Measurements from ENCODE around the gene JAKMIP1.

JAKMIP1 gene

DNA sequence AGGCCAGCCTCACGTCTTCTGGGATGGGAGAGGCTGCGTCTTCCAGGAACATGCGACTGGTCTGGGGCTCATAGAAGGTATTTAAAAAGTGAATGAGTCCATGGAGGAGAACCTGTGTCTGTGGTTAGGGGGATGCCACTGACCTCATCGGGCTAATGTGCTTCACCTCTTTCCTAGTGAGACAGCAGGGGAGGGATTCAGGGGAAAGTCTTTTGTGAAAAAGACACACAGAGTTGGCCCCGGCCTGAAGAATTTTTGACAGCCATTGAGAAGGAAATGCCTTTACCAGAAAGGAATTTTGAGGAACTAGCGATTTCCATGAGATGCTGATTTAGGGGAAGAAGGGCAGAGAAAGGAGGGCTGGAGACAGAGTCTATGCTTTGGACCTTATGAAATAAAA lies 171.1 kb downstream of the JAKMIP1 start:
- Histone ChIP-seq H3K36me3 (replicated peaks; ENCODE audit: insufficient read depth, low read length) (no peaks in the 10 kb centered on the region), H3K9me2 (replicated peaks; ENCODE audit: insufficient read depth, low read length) (no peaks in the 10 kb centered on the region), H3K4me2 (ENCODE audit: low read depth, low read length) (no peak overlapping the region), H3K4me3 (ENCODE audit: low read length) (no peak overlapping the region), H4K20me1 (ENCODE audit: insufficient read depth, low read length) (no peaks in the 10 kb centered on the region), H3K9me3 (replicated peaks; ENCODE audit: insufficient read depth, low read length) (no peaks in the 10 kb centered on the region), H3K27ac (ENCODE audit: low read length) (no peak overlapping the region), H3K79me2 (ENCODE audit: low read length) (no peaks in the 10 kb centered on the region), H3K4me1 (ENCODE audit: low read length) (peaks cover 26% of the 10 kb centered on the region), H3K27me3 (replicated peaks; ENCODE audit: insufficient read depth, low read length) (no peaks in the 10 kb centered on the region), H3F3A (ENCODE audit: insufficient read depth, low read length) (peaks cover 5% of the 10 kb centered on the region; the same call in 1 of the 2 replicates), H2AFZ (ENCODE audit: low read length) (no peak overlapping the region), H3K9ac (ENCODE audit: low read length) (no peak overlapping the region)
- DNase-seq, result no peak
- TF ChIP-seq EZH2phosphoT487 (IDR thresholded peaks at IDR 0.05; ENCODE audit: low read length) (no peak), EZH2 (optimal IDR thresholded peaks at IDR 0.05; ENCODE audit: low read depth, low read length) (no peak)
- TF ChIP-seq, protein P1, sequence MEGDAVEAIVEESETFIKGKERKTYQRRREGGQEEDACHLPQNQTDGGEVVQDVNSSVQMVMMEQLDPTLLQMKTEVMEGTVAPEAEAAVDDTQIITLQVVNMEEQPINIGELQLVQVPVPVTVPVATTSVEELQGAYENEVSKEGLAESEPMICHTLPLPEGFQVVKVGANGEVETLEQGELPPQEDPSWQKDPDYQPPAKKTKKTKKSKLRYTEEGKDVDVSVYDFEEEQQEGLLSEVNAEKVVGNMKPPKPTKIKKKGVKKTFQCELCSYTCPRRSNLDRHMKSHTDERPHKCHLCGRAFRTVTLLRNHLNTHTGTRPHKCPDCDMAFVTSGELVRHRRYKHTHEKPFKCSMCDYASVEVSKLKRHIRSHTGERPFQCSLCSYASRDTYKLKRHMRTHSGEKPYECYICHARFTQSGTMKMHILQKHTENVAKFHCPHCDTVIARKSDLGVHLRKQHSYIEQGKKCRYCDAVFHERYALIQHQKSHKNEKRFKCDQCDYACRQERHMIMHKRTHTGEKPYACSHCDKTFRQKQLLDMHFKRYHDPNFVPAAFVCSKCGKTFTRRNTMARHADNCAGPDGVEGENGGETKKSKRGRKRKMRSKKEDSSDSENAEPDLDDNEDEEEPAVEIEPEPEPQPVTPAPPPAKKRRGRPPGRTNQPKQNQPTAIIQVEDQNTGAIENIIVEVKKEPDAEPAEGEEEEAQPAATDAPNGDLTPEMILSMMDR (IDR thresholded peaks at IDR 0.05; ENCODE audit: low read length), result no peak

DNA sequence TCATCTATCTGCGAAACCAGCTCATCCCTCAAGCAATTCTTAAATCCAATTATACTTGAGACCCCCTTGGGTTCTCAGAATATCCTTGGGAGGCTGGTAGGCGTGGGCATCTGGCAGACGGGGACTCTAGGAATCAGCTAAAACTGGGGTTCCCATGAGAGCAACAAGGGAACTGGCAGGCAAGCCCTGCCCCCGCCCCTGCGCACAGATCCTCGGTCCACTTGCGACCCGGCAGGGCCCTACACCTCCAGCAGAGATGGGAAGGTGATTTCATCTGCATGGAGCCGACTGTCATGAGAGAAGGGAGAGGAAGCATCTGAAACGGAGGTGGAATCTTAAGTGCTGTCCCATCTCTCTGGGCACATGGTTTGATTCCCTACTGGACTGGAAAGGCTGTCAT lies 172.2 kb downstream of the JAKMIP1 start:
- H3K4me1 ChIP-seq (ENCODE audit: low read length), result peaks cover 19% of the 10 kb centered on the region
- no peak overlapping the region for H2AFZ ChIP-seq (ENCODE audit: low read length)
- no peak for DNase-seq
- no peaks in the 10 kb centered on the region for H3K36me3 ChIP-seq (replicated peaks; ENCODE audit: insufficient read depth, low read length)
- H3K9me2 ChIP-seq (replicated peaks; ENCODE audit: insufficient read depth, low read length), result no peaks in the 10 kb centered on the region
- TF ChIP-seq EZH2 (optimal IDR thresholded peaks at IDR 0.05; ENCODE audit: low read depth, low read length) (no peak), EZH2phosphoT487 (IDR thresholded peaks at IDR 0.05; ENCODE audit: low read length) (no peak)
- TF ChIP-seq, protein P1 (IDR thresholded peaks at IDR 0.05; ENCODE audit: low read length), result no peak
- H3K27me3 ChIP-seq (replicated peaks; ENCODE audit: insufficient read depth, low read length), result peaks cover 7% of the 10 kb centered on the region; the same call in 1 of the 2 replicates
- H3K9ac ChIP-seq (ENCODE audit: low read length), result no peak overlapping the region
- no peaks in the 10 kb centered on the region for H3F3A ChIP-seq (ENCODE audit: insufficient read depth, low read length)
- H3K4me3 ChIP-seq (ENCODE audit: low read length), result no peak overlapping the region
- no peaks in the 10 kb centered on the region for H3K9me3 ChIP-seq (replicated peaks; ENCODE audit: insufficient read depth, low read length)
- no peaks in the 10 kb centered on the region for H4K20me1 ChIP-seq (ENCODE audit: insufficient read depth, low read length)
- H3K4me2 ChIP-seq (ENCODE audit: low read depth, low read length), result no peak overlapping the region
- no peak overlapping the region for H3K27ac ChIP-seq (ENCODE audit: low read length)
- no peaks in the 10 kb centered on the region for H3K79me2 ChIP-seq (ENCODE audit: low read length)

DNA sequence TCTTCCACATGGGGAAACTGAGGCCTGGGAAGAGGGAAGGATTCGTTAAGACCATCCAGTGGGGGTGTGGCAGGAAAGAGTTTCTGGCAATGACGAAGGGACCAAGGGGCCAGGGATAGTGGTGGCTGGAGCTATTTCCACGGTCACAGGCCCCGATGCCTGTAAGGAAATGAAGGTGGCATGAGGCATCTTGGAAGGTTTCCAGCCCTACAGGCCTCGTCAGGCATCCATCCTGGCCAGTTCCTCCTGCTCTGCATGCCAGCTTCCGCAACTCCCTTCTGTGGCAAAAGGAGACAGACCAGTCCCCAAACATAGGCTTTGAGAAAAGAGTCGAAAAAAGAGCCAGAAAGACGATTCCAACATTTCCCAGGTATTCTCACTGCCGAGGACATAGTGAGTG lies 173.0 kb downstream of the JAKMIP1 start:
- H3K27ac ChIP-seq (ENCODE audit: low read length), result no peak overlapping the region
- H3K4me1 ChIP-seq (ENCODE audit: low read length), result peaks cover 16% of the 10 kb centered on the region
- no peaks in the 10 kb centered on the region for H3K9me2 ChIP-seq (replicated peaks; ENCODE audit: insufficient read depth, low read length)
- H3F3A ChIP-seq (ENCODE audit: insufficient read depth, low read length), result no peaks in the 10 kb centered on the region
- H3K9me3 ChIP-seq (replicated peaks; ENCODE audit: insufficient read depth, low read length), result no peaks in the 10 kb centered on the region
- no peak for TF ChIP-seq EZH2 (optimal IDR thresholded peaks at IDR 0.05; ENCODE audit: low read depth, low read length)
- TF ChIP-seq, protein P1 (IDR thresholded peaks at IDR 0.05; ENCODE audit: low read length), result no peak
- no peak for TF ChIP-seq EZH2phosphoT487 (IDR thresholded peaks at IDR 0.05; ENCODE audit: low read length)
- no peak overlapping the region for H3K4me3 ChIP-seq (ENCODE audit: low read length)
- no peak for DNase-seq
- no peak overlapping the region for H3K9ac ChIP-seq (ENCODE audit: low read length)
- H3K4me2 ChIP-seq (ENCODE audit: low read depth, low read length), result no peak overlapping the region
- peaks cover 12% of the 10 kb centered on the region; the same call in 1 of the 2 replicates for H3K27me3 ChIP-seq (replicated peaks; ENCODE audit: insufficient read depth, low read length)
- no peak overlapping the region for H2AFZ ChIP-seq (ENCODE audit: low read length)
- no peaks in the 10 kb centered on the region for H3K79me2 ChIP-seq (ENCODE audit: low read length)
- no peaks in the 10 kb centered on the region for H3K36me3 ChIP-seq (replicated peaks; ENCODE audit: insufficient read depth, low read length)
- no peaks in the 10 kb centered on the region for H4K20me1 ChIP-seq (ENCODE audit: insufficient read depth, low read length)

All from MM.1S (cell line).